NCI-H2107 (cell line): Measurements from ENCODE around the gene UBE2G2.

Experiments used
- DNase-seq: peaks from one replicate; lab custom pipeline; 2025; lab: John Stamatoyannopoulos, UW

Gene UBE2G2

DNA sequence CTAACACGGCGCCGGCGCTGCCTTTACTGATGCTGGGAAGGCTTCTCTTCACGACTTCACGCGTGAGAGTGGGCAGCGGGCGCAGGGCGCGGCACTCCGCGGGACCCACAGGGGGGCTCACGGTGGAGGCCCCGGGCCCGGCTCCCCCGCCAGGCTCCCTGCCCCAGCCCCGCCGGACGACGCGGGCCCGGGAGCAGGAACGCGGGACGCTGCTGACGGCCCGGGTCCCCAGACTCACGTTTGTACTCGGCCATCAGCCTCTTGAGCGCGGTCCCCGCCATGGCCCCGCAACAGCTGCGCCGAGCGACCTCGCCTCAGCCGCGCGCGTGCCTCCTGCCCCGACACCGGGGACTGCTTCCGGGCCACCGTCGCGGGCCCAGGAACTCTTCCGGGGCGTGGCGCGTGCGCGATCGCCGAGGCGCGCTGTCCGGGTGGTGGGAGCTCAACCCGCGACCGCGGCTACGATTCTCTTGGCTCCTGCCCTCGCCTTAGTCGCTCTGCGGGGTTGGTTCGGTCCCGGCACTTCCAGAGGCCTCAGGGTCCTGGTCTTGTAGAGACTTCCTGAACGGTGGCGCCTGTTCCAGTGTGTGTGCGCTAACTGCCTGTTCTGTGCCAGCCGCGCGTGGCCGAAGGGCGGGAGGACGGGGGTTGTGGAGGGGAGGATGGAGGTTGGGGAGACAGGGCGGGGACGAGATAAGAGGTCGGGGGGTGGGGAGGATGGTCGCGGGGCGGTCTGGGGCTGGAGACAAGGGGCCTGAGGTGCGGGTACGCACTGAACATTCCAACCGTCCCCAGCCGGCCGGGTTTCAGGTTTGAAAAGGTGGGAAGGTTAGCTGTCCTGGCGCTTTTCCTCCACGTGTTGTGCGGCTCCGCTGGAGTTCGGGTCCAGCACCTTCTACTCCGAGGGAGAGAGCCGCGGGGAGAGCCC is at the start of gene UBE2G2:
UBE2G2 (minus strand) TSS at position 353 of the 928 bp plus-strand sequence; CDS start at position 281, 72 bp downstream.
- peak; percentile 57 for DNase-seq

GRCh38 chr21:44850905-44851657 is 49.5 kb upstream of the UBE2G2 start:
- no peak for DNase-seq

DNA sequence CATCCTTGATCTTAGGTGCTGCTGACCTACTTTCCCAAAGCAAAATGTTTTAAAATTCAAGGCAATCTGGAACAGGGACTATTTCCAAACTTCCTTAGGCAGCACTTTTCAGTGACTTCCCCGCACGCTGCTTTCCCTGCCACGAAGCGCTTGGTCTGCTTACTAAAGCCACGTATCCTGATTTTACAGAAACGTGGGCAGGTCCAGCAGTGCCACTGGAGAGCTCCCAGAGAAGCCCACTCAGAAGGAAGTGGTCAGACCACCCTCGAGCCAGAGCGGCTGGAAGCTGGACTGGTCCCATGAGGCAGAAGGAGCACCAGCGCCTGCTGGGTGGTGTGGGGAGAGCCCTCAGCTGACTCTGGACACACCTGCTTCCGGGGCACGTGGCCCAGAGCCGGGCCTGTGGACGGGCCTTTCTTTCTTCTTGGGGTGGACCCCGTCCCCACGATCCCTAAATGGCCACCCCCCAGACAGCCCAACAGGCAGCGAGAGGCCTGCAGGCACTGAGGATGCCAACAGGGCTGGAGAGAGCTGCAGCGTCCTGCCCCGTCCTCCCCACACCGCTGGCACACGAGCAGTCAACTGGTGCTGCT is 48.7 kb upstream of the UBE2G2 start:
- DNase-seq: no peak

- no peak for DNase-seq
Measured at GRCh38 chr21:44849616-44850130, 48.1 kb upstream of the UBE2G2 start.

DNA sequence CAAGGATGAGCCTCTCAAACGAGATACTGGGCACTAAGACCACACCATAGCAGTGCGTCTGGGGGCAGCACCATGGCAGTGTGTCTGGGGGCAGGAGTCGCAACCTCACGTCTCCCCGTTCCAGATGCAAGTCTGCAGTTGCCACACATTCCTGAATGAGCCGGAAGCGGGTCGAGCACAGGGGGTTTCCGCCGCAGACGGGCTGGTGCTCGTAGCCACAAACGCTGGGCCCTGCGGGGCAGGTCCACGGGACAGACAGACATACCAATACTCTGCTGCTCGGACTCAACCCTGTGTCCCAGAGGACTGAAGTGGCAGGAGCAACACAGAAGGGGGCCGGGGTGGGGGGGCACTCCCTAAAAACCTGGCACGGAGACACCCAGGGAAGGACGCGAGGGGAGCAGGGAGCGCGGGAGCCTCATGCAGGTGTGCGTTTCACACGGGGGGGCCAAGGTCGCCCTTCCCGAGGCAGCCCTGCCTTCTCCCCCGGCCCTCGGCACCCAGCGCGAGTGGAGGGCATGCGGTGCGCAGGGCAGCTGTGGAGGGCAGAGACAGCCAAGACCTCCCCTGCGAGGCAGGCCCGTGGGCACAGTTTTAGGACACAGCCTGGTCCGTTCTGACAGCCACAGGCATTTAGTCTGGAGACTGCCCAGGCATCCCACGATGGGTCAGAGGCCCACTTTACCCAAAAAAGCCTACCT is 47.4 kb upstream of the UBE2G2 start:
- DNase-seq: no peak

DNA sequence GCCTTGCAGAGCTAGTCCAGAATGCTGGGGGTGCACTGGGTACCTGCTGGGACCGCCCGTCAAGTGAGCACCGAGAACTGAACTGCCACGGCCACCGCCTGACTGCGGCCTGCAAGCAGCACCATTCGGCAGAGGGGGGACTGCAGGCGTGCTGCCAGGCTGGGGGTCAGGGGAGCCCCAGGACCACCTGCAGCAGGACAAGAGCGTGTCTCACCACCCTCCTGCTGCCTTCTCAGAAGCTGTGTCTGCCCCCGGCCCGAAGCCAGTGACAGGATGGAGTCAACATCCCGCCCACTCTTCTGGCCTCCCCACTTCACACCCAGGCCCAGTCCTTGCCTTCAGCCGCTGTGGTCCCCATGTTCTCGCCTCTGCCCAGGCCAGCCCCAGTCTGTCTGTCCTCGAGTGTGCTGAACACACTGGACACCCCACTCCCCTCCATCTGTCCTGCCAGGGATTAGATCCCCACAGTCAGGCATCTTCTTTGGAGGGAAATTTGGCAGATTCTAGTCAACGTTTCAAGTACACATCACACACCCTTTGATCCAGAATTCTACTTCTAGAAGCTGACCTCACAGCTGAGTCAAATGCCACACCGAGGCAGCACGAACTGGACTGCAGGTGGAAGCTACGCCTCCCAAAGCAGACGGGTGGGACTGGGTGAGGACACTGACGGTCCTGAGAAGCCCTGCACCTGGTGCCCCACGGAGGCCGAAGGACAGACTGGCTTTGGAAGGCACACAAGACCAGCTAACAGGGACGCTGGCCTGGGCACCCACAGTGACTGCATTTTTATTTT is 45.8 kb upstream of the UBE2G2 start:
- DNase-seq: no peak

DNA sequence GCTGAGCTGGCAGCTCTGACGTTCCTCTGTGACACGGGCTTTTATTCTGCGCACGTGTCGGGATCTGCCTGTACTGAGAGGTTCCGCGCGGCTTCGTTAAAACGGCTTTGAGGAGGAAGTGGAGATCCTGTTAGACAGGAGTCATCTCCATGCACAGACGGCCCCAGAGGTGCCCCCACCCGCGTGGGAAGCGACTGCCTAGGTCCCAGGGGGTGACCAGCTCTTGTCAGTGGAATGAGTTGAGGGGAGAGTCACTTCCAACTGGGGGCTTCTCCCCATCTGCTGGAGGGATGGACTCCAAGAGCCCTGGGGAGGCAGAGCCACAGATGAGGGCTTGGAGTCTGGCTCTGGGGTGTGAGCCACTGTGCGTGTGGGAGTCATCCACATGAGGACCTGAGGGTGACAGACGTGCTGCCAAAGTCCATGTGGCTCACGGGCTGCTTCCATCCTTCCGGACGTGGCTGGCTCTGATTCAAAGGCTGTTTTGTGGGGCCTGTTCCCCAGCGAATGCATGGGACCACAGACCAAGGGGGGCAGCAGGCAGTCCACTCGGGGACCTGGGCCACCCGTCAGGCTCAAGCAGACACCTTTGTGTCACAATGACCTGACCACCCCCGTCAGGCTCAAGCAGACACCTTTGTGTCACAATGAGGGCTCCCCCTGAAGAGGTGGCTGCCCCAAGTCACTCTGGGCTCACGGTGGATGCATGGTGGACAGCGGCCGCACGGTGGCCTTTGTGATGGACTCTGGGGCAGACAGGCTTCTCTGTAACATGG is 45.1 kb upstream of the UBE2G2 start:
- peak; percentile 29 for DNase-seq

DNA sequence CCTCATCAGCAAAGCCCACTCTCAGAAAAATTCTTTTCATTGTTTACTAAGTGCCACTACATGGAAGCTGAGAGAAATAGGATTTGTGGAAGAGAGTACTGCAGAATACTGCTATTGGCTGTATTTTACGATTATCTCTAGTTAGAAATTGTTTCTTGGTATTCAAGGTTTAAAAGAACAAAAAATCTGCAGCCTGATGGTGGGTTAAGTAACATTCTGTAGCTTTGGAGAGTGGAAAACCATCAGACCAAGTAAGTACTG is 44.5 kb upstream of the UBE2G2 start:
- DNase-seq: no peak

DNA sequence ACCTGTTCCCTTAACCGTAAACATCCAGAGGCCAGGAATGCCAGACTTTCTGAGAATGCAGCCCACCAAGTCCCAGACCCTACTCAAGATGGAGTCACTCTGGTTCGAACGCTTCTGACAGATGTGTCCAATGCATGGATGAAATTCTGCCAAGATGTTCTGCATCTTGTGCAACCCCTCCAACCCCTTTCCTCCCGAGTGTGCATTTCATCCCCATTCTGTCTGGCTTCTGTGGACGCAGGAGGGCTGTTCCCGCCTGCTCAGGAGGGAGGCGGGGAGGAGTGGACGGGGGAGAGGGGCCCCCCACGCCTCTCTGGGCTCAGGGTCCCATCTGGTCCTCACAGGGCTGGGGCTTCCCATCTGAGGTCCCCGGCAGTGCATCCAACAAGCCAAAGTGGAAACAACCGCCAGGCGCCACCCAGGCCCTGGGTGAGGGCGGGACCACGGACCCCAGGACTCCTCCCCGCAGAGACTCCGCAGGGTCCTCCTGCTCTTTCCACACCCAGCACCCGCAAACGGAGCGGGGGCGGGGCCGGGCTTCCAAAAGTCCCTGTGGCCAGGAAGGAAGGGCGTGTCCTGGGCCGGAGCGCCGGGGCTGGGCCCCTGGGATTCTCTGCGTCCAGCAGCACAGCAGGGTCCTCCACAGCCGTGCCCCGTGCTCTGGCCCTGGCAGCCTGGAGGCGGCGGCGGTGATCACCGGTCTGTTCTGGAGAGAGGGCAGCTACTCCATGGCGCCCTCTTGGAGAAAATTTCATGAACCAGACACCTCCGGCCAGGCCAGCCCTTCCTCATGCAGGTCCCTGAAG is 44.0 kb upstream of the UBE2G2 start:
- no peak for DNase-seq

GRCh38 chr21:44844256-44844655 is 42.6 kb upstream of the UBE2G2 start:
- no peak for DNase-seq

DNA sequence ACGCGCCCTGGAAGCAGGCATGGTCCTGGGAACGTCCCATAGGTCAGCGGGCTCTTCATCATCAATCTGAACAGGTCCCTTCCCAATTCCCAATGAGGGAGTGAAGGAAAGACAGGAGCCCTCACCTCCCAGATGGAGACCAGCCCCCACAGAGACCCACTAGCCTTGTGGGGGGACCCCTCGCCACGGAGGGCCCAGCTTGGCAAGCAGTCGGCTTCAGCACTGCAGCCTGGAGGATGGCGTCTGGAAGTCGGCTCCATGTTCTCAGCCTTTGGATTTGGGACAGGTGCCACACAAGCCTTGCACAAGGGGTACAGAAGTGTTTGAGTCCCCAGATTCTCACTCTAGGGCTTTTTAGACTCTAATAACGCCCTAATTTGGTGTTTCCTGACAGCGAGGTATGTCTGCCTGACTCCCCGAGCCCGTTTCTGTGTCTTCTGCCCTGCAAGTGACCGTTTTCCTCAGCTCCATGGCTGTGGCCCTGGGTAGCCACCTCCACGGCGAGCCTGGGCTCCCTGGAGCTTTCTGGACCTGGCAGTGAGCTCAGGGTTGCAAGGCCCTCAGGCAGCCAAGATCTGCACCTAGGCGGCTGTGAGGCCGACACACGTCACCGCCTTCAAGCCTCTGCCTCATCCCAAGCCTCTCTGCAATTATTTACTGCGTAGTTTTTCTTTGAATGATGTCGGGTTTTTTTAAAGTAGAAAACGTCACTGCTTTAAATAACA is 41.3 kb upstream of the UBE2G2 start:
- no peak for DNase-seq

- no peak for DNase-seq
Measured at GRCh38 chr21:44842087-44842486, 40.5 kb upstream of the UBE2G2 start.

GRCh38 chr21:44840771-44841170 is 39.2 kb upstream of the UBE2G2 start:
- DNase-seq: no peak

- DNase-seq: no peak
Measured at GRCh38 chr21:44838951-44839350, 37.3 kb upstream of the UBE2G2 start.

GRCh38 chr21:44838039-44838895 is 36.6 kb upstream of the UBE2G2 start:
- no peak for DNase-seq

- no peak for DNase-seq
Measured at GRCh38 chr21:44837537-44837936, 35.9 kb upstream of the UBE2G2 start.

GRCh38 chr21:44836666-44837471 is 35.2 kb upstream of the UBE2G2 start:
- no peak for DNase-seq
